Neural progenitor cell (in vitro differentiated cells): ENCODE measurements around the gene MRPL33. TPM values are rescaled to one million over a fixed set of nuclear protein-coding genes. Genes with fewer than 3 reads are reported as not detected.
A peak's percentile ranks its signal among the peaks of the same experiment; 100 is the strongest.

ENCODE experiments used
- DNase-seq: peaks from one replicate; pipeline ENCODE4 v3.0.0-alpha.2; 2016; ENCODE audit warnings: low spot score
- H2AFZ ChIP-seq: fragments of 200-600 bp; sonication (generic); replicated peaks from 2 replicates; pipeline ENCODE4 v1.6.1; 2016; ENCODE audit warnings: antibody characterized with exemption
- H3F3A ChIP-seq: fragments of 200-600 bp; sonication (generic); 2 replicates; pipeline ENCODE4 v1.6.1; 2016; ENCODE audit warnings: antibody characterized with exemption, low read depth
- H3K27ac ChIP-seq: fragments of 200-600 bp; sonication (generic); 2 replicates; pipeline ENCODE4 v1.5.1; 2016; ENCODE audit warnings: mild to moderate bottlenecking
- H3K27me3 ChIP-seq: fragments of 200-600 bp; sonication (generic); 2 replicates; pipeline ENCODE4 v1.6.1; 2016; ENCODE audit warnings: mild to moderate bottlenecking, moderate library complexity
- H3K36me3 ChIP-seq: fragments of 200-600 bp; sonication (generic); 2 replicates; pipeline ENCODE4 v1.5.1; 2016
- H3K4me1 ChIP-seq: fragments of 200-600 bp; sonication (generic); 2 replicates; pipeline ENCODE4 v1.6.1; 2016; ENCODE audit warnings: mixed run types
- H3K4me2 ChIP-seq: fragments of 200-600 bp; sonication (generic); 2 replicates; pipeline ENCODE4 v1.6.1; 2016
- H3K4me3 ChIP-seq: fragments of 200-600 bp; sonication (generic); 2 replicates; pipeline ENCODE4 v1.5.1; 2016
- H3K79me2 ChIP-seq: fragments of 200-600 bp; sonication (generic); 2 replicates; pipeline ENCODE4 v1.6.1; 2016; ENCODE audit warnings: low read depth
- H3K9ac ChIP-seq: fragments of 200-600 bp; sonication (generic); 2 replicates; pipeline ENCODE4 v1.6.1; 2016
- H3K9me3 ChIP-seq: fragments of 200-600 bp; sonication (generic); 2 replicates; pipeline ENCODE4 v1.5.1; 2016; ENCODE audit warnings: low read depth
- H4K20me1 ChIP-seq: fragments of 200-600 bp; sonication (generic); 2 replicates; pipeline ENCODE4 v1.6.1; 2016; ENCODE audit warnings: low read depth
- H3K27ac Mint-ChIP-seq: 3 replicates; pipeline ENCODE4 v1.8.0; 2021; ENCODE audit warnings: mixed read lengths
- H3K27me3 Mint-ChIP-seq: 2 replicates; pipeline ENCODE4 v1.8.0; 2022; ENCODE audit warnings: low read depth, mild to moderate bottlenecking, inconsistent platforms, moderate library complexity, mixed read lengths; ENCODE audit not compliant: insufficient read depth
- H3K36me3 Mint-ChIP-seq: 3 replicates; pipeline ENCODE4 v1.8.0; 2021; ENCODE audit warnings: mixed read lengths
- H3K4me1 Mint-ChIP-seq: 3 replicates; pipeline ENCODE4 v1.8.0; 2021; ENCODE audit warnings: mixed read lengths
- H3K4me3 Mint-ChIP-seq: 3 replicates; pipeline ENCODE4 v1.8.0; 2021; ENCODE audit warnings: mild to moderate bottlenecking, moderate library complexity, mixed read lengths
- H3K9me3 Mint-ChIP-seq: 3 replicates; pipeline ENCODE4 v1.8.0; 2020; ENCODE audit warnings: mixed read lengths
- EZH2 ChIP-seq: fragments of 200-600 bp; sonication (generic); IDR thresholded peaks from 2 replicates; pipeline ENCODE4 v1.6.1; 2017; ENCODE audit warnings: antibody characterized with exemption, mild to moderate bottlenecking, moderate library complexity
- EZH2phosphoT487 ChIP-seq: fragments of 200-600 bp; sonication (generic); IDR thresholded peaks from 2 replicates; pipeline ENCODE4 v1.6.1; 2017; ENCODE audit warnings: antibody characterized with exemption
- total RNA-seq: library from RNA; depleted of rRNA; stranded (reverse); fragments of >200 nt; gene quantifications from 2 replicates; pipeline ENCODE4 v1.2.3, GENCODE V29; 2015; ENCODE audit warnings: low replicate concordance
- TF ChIP-seq, protein P1 (sequence below): fragments of 200-600 bp; sonication (generic); IDR thresholded peaks from 2 replicates; pipeline ENCODE4 v1.5.1; 2017; ENCODE audit warnings: antibody characterized with exemption, mild to moderate bottlenecking

Gene MRPL33
- total RNA-seq, 1 donor from 2014 or later = 147 TPM

DNA sequence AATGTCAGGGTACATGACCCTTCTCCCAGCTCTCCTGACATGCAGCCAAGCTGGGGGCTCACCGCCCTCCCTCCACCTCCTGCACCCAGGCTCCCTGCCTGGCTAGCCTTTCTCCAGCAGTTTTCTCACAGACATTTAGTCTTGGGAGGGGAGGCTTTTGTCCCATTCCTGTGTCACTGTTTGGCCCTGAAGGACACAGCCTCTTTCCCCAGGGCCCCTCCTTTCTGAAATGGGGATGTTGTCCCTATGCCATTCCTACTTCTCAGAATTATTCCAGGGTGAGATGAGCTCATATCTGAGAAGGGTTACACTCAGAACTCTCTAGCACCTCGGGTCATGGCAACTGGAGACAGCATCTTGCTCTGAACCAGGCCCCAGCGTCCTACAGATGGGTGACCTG is 47.3 kb upstream of the MRPL33 start:
- H3K27me3 ChIP-seq = no peaks in the 10 kb centered on the region
- Mint-ChIP-seq H3K27me3 (peaks cover 2% of the 10 kb centered on the region), H3K4me1 (peaks cover 28% of the 10 kb centered on the region), H3K27ac (peak overlapping the region; percentile 47), H3K36me3 (no peaks in the 10 kb centered on the region), H3K4me3 (peak overlapping the region; percentile 36), H3K9me3 (no peaks in the 10 kb centered on the region)
- H3F3A ChIP-seq = peaks cover 22% of the 10 kb centered on the region
- no peak for TF ChIP-seq EZH2
- TF ChIP-seq EZH2phosphoT487 = no peak
- TF ChIP-seq, protein P1, sequence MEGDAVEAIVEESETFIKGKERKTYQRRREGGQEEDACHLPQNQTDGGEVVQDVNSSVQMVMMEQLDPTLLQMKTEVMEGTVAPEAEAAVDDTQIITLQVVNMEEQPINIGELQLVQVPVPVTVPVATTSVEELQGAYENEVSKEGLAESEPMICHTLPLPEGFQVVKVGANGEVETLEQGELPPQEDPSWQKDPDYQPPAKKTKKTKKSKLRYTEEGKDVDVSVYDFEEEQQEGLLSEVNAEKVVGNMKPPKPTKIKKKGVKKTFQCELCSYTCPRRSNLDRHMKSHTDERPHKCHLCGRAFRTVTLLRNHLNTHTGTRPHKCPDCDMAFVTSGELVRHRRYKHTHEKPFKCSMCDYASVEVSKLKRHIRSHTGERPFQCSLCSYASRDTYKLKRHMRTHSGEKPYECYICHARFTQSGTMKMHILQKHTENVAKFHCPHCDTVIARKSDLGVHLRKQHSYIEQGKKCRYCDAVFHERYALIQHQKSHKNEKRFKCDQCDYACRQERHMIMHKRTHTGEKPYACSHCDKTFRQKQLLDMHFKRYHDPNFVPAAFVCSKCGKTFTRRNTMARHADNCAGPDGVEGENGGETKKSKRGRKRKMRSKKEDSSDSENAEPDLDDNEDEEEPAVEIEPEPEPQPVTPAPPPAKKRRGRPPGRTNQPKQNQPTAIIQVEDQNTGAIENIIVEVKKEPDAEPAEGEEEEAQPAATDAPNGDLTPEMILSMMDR = no peak
- H3K9me3 ChIP-seq = no peaks in the 10 kb centered on the region
- no peaks in the 10 kb centered on the region for H3K36me3 ChIP-seq
- H3K9ac ChIP-seq = no peak overlapping the region
- peak overlapping the region; percentile 94 for H2AFZ ChIP-seq
- H3K4me2 ChIP-seq = no peak overlapping the region
- no peaks in the 10 kb centered on the region for H4K20me1 ChIP-seq
- no peak for DNase-seq
- H3K79me2 ChIP-seq = no peaks in the 10 kb centered on the region
- no peak overlapping the region for H3K27ac ChIP-seq
- H3K4me1 ChIP-seq = peaks cover 22% of the 10 kb centered on the region
- H3K4me3 ChIP-seq = no peak overlapping the region

DNA sequence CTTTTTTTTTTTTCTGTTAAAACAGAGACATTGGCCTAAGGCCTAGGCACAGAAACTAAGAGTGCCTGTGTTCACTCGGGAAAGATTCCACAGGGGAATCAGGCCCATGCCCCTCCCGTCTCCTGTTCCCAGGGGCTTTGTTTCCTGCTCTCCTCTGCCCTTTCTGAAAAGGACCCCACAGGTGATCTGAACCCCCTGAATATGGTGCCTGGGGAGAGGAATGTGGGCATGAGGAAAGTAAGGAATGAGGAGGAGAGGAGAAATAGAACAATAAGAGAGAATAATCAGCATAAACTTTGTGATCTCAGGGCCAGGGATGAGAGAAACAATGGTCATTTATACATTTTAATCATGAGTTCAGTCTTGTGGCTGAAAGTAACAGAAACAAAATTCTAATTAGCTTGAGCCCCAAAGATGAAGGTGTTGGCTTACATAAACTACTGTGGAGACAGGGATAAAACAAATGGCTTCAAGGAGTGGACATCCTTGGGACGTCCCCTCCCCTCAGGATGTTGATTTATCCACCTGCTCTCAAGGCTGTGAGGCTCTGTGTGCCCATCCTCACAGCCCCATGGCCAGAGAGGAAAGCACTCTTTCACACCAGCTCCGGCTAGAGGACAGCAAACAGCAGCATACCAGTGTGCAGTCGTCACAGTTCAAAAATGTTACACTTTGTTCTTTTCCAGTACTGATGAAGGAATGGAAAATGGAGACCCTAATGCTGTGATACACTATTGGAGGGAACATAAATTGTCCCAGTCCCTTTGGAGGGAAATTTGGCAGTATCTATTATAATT is 46.4 kb upstream of the MRPL33 start:
- Histone ChIP-seq H2AFZ (peak overlapping the region; percentile 94), H3K79me2 (no peaks in the 10 kb centered on the region), H3F3A (peaks cover 22% of the 10 kb centered on the region), H3K27me3 (no peaks in the 10 kb centered on the region), H4K20me1 (no peaks in the 10 kb centered on the region), H3K36me3 (no peaks in the 10 kb centered on the region), H3K4me3 (no peak overlapping the region), H3K4me1 (peaks cover 22% of the 10 kb centered on the region), H3K4me2 (peak overlapping the region; percentile 46), H3K9me3 (no peaks in the 10 kb centered on the region), H3K27ac (no peak overlapping the region), H3K9ac (no peak overlapping the region)
- TF ChIP-seq EZH2phosphoT487 (no peak), EZH2 (no peak)
- TF ChIP-seq, protein P1 = no peak
- no peak overlapping the region for H3K4me3 Mint-ChIP-seq
- H3K27ac Mint-ChIP-seq = peak overlapping the region; percentile 25
- peaks cover 2% of the 10 kb centered on the region for H3K27me3 Mint-ChIP-seq
- no peaks in the 10 kb centered on the region for H3K9me3 Mint-ChIP-seq
- peaks cover 33% of the 10 kb centered on the region for H3K4me1 Mint-ChIP-seq
- H3K36me3 Mint-ChIP-seq = no peaks in the 10 kb centered on the region
- DNase-seq = peak; percentile 17

DNA sequence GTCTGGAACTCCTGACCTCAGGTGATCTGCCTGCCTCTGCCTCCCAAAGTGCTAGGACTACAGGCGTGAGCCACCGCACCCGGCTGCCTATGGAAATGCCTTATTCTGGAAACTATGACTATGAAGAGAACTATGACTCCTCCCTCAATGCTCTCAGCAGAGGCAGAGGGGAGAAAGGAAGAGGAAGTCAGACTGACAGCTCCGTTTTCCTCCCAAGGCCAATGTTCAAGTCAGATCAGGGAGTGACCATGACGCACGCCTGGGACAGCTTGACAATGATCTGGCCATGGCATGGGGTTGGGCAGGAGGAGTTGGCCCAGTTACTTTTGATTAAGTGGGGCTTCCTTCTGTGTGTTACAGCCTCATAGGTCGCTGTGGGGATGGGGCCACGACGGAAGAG is 44.3 kb upstream of the MRPL33 start:
- Mint-ChIP-seq H3K4me1 (peaks cover 35% of the 10 kb centered on the region), H3K9me3 (no peaks in the 10 kb centered on the region), H3K4me3 (no peak overlapping the region), H3K36me3 (no peaks in the 10 kb centered on the region), H3K27ac (no peak overlapping the region), H3K27me3 (peaks cover 5% of the 10 kb centered on the region)
- H3K27ac ChIP-seq = no peak overlapping the region
- no peaks in the 10 kb centered on the region for H3K79me2 ChIP-seq
- DNase-seq = no peak
- H2AFZ ChIP-seq = no peak overlapping the region
- H3K27me3 ChIP-seq = no peaks in the 10 kb centered on the region
- no peaks in the 10 kb centered on the region for H4K20me1 ChIP-seq
- peaks cover 22% of the 10 kb centered on the region for H3F3A ChIP-seq
- H3K4me3 ChIP-seq = no peak overlapping the region
- TF ChIP-seq EZH2phosphoT487 (no peak), EZH2 (no peak)
- TF ChIP-seq, protein P1 = no peak
- peaks cover 22% of the 10 kb centered on the region for H3K4me1 ChIP-seq
- H3K36me3 ChIP-seq = no peaks in the 10 kb centered on the region
- H3K9ac ChIP-seq = no peak overlapping the region
- no peaks in the 10 kb centered on the region for H3K9me3 ChIP-seq
- H3K4me2 ChIP-seq = no peak overlapping the region
